Suprapubic skin (tissue), 3 donors: ENCODE data around the gene SNURF.

ENCODE experiments used
- CTCF ChIP-seq, 2 donors: fragments of 200-600 bp in 1 of 2; fragments of 450-650 bp in 1 of 2; sonication (generic) in 1 of 2; IDR thresholded peaks; one replicate each; pipeline ENCODE4 v1.5.1; 2016 to 2019; ENCODE audit warnings: antibody characterized with exemption in 2 of 2, mild to moderate bottlenecking in 1 of 2, moderate library complexity in 1 of 2
- POLR2AphosphoS5 ChIP-seq, 3 donors: sonication (generic); formaldehyde crosslinking; IDR thresholded peaks; one replicate each; pipeline ENCODE4 v1.6.1; 2017; ENCODE audit warnings: antibody characterized with exemption in 3 of 3

GRCh38 chr15:24961967-24962366, 7.2 kb downstream of the SNURF start:
- TF ChIP-seq CTCF (IDR thresholded peaks at IDR 0.05) (no peak), POLR2AphosphoS5 (IDR thresholded peaks at IDR 0.05) (no peak)
